OCI-LY1 (cell line): Measurements from ENCODE around the gene OSTM1.

Experiments used
- H2AFZ ChIP-seq: fragments of 200-600 bp; sonication (generic), shearing (Covaris generic); 2 replicates; pipeline ENCODE4 v1.6.0; 2014; ENCODE audit warnings: antibody characterized with exemption, mild to moderate bottlenecking, low read length
- H3F3A ChIP-seq: fragments of 200-600 bp; sonication (generic), shearing (Covaris generic); 2 replicates; pipeline ENCODE4 v1.6.0; 2014; ENCODE audit warnings: mild to moderate bottlenecking, antibody characterized with exemption, low read length, moderate library complexity; ENCODE audit not compliant: insufficient read depth
- H3K27ac ChIP-seq: fragments of 200-600 bp; sonication (generic); 2 replicates; pipeline ENCODE4 v1.5.1; 2014; ENCODE audit warnings: low read length, mixed run types, mild to moderate bottlenecking, low read depth; ENCODE audit not compliant: poor library complexity, severe bottlenecking
- H3K27me3 ChIP-seq: fragments of 200-600 bp; sonication (generic); 2 replicates; pipeline ENCODE4 v1.6.0; 2014; ENCODE audit warnings: antibody characterized with exemption, mild to moderate bottlenecking, low read length, moderate library complexity; ENCODE audit not compliant: insufficient read depth
- H3K36me3 ChIP-seq: fragments of 200-600 bp; sonication (generic); 2 replicates; pipeline ENCODE4 v1.6.1; 2014; ENCODE audit warnings: mild to moderate bottlenecking, antibody characterized with exemption, low read length, moderate library complexity, mixed read lengths; ENCODE audit not compliant: insufficient read depth
- H3K4me1 ChIP-seq: fragments of 200-600 bp; sonication (generic); 2 replicates; pipeline ENCODE4 v1.5.1; 2014; ENCODE audit warnings: mild to moderate bottlenecking, low read length, moderate library complexity; ENCODE audit not compliant: insufficient read depth, severe bottlenecking
- H3K4me2 ChIP-seq: fragments of 200-600 bp; sonication (generic), shearing (Covaris generic); 2 replicates; pipeline ENCODE4 v1.6.1; 2014; ENCODE audit warnings: low read length
- H3K4me3 ChIP-seq: fragments of 200-600 bp; sonication (generic); 2 replicates; pipeline ENCODE4 v1.5.1; 2014; ENCODE audit warnings: low read length, low read depth, mild to moderate bottlenecking, mixed read lengths; ENCODE audit not compliant: poor library complexity, severe bottlenecking
- H3K79me2 ChIP-seq: fragments of 200-600 bp; shearing (Covaris generic); 2 replicates; pipeline ENCODE4 v1.6.1; 2016; ENCODE audit warnings: mixed run types, low read length, mixed read lengths; ENCODE audit not compliant: insufficient read depth
- H3K9ac ChIP-seq: fragments of 200-600 bp; sonication (generic), shearing (Covaris generic); 2 replicates; pipeline ENCODE4 v1.6.1; 2014; ENCODE audit warnings: mild to moderate bottlenecking, low read length, mixed read lengths
- H3K9me2 ChIP-seq: fragments of 200-600 bp; sonication (generic), shearing (Covaris generic); 2 replicates; pipeline ENCODE4 v1.6.1; 2014; ENCODE audit warnings: low read depth, mild to moderate bottlenecking, low read length, mixed read lengths
- H3K9me3 ChIP-seq: fragments of 200-600 bp; shearing (Covaris generic); 2 replicates; pipeline ENCODE4 v1.6.1; 2014; ENCODE audit warnings: low read length, mixed read lengths
- H4K20me1 ChIP-seq: fragments of 200-600 bp; sonication (generic), shearing (Covaris generic); 2 replicates; pipeline ENCODE4 v1.6.0; 2016; ENCODE audit warnings: mild to moderate bottlenecking, low read length; ENCODE audit not compliant: insufficient read depth
- EZH2 ChIP-seq: fragments of 200-600 bp; sonication (generic), shearing (Covaris generic); IDR thresholded peaks from 2 replicates; pipeline ENCODE4 v1.8.0; 2017; ENCODE audit warnings: borderline replicate concordance, mixed run types, mild to moderate bottlenecking, antibody characterized with exemption, low read length, moderate library complexity, mixed read lengths
- TF ChIP-seq, protein P1 (sequence below): fragments of 200-600 bp; sonication (generic), shearing (Covaris generic); IDR thresholded peaks from 2 replicates; pipeline ENCODE4 v1.5.1; 2017; ENCODE audit warnings: mild to moderate bottlenecking, antibody characterized with exemption, low read length, moderate library complexity, mixed read lengths

The OSTM1 gene

DNA sequence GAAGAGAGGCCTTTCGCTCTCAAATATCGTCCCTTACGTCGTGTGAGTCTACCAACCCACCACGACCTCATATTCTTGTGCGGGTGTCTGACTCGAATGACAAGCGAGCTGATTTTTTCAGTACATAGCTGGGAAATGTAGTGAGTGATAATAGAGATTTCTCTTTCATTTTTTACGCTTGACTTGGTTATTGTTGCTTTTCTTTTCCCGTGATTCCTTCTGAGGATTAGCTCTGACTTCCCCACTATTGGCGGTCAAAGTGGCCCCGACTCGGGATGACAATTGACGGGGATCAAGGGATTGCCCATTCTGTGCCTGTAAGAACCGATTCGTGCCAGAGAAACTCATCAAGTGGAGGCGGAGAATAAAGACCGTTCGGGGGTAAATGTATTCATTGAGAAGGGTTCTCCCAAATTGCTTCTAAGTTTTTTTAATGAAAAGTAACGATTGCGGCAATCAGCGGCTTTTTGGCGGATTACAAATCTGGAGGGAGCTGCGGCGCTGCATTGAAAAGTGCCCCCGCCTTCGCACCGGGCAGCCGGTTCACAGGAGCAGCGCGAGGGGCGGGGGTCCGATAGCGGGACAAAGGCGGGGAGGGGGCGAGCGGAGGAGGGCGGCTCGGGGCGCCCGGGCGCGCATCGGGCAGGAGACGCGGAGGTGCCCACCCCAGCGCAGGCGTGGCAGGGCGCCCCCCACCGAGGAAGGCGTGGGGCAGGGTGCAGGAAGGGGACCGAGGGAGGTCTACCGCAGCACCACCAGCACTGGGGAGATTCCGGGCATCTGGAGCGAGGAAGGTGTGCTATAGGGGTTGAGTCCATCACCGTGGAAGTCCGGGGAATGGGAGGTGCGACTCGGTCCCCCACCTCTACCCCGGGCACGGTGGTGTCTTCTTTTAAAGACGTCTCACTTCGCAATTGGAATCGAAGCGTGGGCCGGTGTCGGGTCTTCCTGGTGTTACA is 44.5 kb upstream of the OSTM1 start:
- Histone ChIP-seq H3K36me3 (no peaks in the 10 kb centered on the region), H3K27me3 (peaks cover 19% of the 10 kb centered on the region), H3K4me1 (peaks cover 23% of the 10 kb centered on the region), H3K4me3 (peak overlapping the region; percentile 17), H3K9me2 (no peaks in the 10 kb centered on the region), H3K4me2 (peak overlapping the region; percentile 42), H3F3A (no peaks in the 10 kb centered on the region), H3K27ac (no peak overlapping the region), H3K9me3 (no peaks in the 10 kb centered on the region), H4K20me1 (no peaks in the 10 kb centered on the region), H3K9ac (no peak overlapping the region), H3K79me2 (no peaks in the 10 kb centered on the region), H2AFZ (no peak overlapping the region)
- TF ChIP-seq, protein P1, sequence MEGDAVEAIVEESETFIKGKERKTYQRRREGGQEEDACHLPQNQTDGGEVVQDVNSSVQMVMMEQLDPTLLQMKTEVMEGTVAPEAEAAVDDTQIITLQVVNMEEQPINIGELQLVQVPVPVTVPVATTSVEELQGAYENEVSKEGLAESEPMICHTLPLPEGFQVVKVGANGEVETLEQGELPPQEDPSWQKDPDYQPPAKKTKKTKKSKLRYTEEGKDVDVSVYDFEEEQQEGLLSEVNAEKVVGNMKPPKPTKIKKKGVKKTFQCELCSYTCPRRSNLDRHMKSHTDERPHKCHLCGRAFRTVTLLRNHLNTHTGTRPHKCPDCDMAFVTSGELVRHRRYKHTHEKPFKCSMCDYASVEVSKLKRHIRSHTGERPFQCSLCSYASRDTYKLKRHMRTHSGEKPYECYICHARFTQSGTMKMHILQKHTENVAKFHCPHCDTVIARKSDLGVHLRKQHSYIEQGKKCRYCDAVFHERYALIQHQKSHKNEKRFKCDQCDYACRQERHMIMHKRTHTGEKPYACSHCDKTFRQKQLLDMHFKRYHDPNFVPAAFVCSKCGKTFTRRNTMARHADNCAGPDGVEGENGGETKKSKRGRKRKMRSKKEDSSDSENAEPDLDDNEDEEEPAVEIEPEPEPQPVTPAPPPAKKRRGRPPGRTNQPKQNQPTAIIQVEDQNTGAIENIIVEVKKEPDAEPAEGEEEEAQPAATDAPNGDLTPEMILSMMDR, result no peak
- peak; percentile 97; the same call in 1 of the 2 replicates for TF ChIP-seq EZH2

DNA sequence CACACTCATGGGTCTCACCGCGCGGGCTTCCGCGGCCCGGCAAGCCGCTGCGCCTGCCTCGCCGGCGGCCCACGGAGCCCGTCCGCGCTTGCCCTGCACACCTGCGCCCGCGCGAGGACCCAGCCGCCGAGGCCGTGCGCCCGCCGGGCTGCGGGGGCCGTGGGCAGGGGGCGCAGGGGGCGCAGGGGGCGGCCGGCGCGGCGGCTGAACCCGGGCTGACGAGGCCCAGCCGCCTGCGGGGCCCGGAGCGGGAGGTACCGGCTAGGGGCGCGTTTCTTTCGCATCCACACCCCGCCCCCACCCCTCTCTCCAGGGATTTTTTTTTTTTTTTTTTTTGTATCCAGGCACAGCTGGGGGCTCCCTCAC is 43.8 kb upstream of the OSTM1 start:
- TF ChIP-seq, protein P1, result no peak
- no peak for TF ChIP-seq EZH2
- Histone ChIP-seq H3K9me3 (no peaks in the 10 kb centered on the region), H3F3A (no peaks in the 10 kb centered on the region), H3K27ac (no peak overlapping the region), H3K9me2 (no peaks in the 10 kb centered on the region), H3K9ac (no peak overlapping the region), H4K20me1 (no peaks in the 10 kb centered on the region), H3K4me1 (peaks cover 23% of the 10 kb centered on the region), H2AFZ (no peak overlapping the region), H3K4me3 (peak overlapping the region; percentile 59), H3K27me3 (peaks cover 19% of the 10 kb centered on the region), H3K79me2 (no peaks in the 10 kb centered on the region), H3K4me2 (peak overlapping the region; percentile 78), H3K36me3 (no peaks in the 10 kb centered on the region)

DNA sequence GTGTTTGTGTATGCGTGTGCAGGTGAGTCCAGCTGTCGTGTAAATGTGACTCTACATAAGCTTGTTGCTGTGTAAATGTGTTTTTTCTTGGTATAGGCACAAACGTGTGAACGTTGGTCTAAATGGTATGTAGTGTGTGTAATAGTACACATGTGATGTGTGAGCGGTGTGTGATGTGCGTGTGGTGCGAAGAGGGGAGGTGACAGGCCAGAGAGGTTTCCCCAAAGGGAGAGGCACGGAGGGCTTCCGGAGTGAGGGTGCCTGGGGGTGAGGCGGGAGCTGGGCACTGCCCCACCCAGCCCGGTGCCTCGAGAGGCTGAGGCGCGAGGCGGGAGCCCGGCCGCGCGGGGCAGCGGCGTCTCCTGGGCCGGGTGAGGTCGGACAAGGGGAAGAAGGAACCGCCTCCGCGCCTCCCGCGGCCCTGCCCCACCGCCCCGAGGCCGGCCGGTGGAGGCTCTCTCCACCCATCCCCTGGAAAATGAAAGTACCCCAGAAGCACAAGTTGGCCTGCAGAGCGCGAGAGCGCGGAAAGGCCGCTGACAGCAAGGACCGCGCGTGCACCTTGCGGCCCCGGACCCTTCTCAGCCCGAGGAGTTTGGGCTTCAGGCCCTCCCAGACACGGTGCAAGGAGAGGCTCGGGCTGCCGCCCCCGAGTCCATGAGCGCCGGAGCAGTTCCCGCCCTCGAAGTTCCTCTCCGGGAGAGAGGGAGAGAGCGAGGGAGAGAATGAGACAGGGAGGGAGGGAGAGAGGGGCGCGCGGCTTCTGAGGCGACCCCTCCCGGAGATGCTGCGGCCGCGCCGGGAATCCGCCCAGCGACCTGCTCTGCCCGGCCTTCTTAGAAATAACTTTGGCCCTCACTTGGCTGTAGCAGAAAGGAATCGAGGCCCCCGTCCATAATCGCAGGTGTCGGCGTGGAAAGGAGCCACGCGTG is 43.2 kb upstream of the OSTM1 start:
- Histone ChIP-seq H3K27ac (no peak overlapping the region), H2AFZ (no peak overlapping the region), H3K4me3 (peak overlapping the region; percentile 59), H3K9me3 (no peaks in the 10 kb centered on the region), H3F3A (no peaks in the 10 kb centered on the region), H3K79me2 (no peaks in the 10 kb centered on the region), H3K9me2 (no peaks in the 10 kb centered on the region), H3K4me2 (peak overlapping the region; percentile 78), H3K4me1 (peaks cover 23% of the 10 kb centered on the region), H3K9ac (peak overlapping the region; percentile 20; the same call in 1 of the 2 replicates), H3K27me3 (peaks cover 19% of the 10 kb centered on the region), H4K20me1 (no peaks in the 10 kb centered on the region), H3K36me3 (no peaks in the 10 kb centered on the region)
- TF ChIP-seq EZH2, result no peak
- TF ChIP-seq, protein P1, result no peak
